IMR-90 (cell line): ENCODE measurements around the gene PYGM. TPM values are rescaled to one million over a fixed set of nuclear protein-coding genes. Genes with fewer than 3 reads are reported as not detected.
A peak's percentile ranks its signal among the peaks of the same experiment; 100 is the strongest.

Experiments used
- ATAC-seq: fragments of 200-7000 bp; cut with Tn5 transposase; 2 replicates; pipeline ENCODE4 v1.9.1; 2020; ENCODE audit warnings: low read depth, mild to moderate bottlenecking, moderate library complexity
- BruUV-seq: library from RNA; stranded (reverse); fragments of 400-500 nt; replicated peaks from 2 replicates; lab custom pipeline; 2021; lab: Mats Ljungman, UMichigan
- CTCF ChIA-PET: fragments of 300-600 bp; formaldehyde crosslinking; extraction: SDS; loops from one replicate; lab custom pipeline; 2021; ENCODE audit warnings: antibody characterized with exemption; lab: Yijun Ruan, JAX
- POLR2A ChIA-PET: fragments of 300-600 bp; sonication (Branson Sonifier 250); formaldehyde crosslinking; loops from one replicate; lab custom pipeline; 2022; ENCODE audit warnings: antibody characterized with exemption; ENCODE audit not compliant: unreplicated experiment; lab: Charles Lee
- DNase-seq: peaks from one replicate; pipeline ENCODE4 v3.0.0; 2013
- H2AFZ ChIP-seq: replicated peaks from 2 replicates; pipeline ENCODE3; 2013; ENCODE audit warnings: low read length, mild to moderate bottlenecking; ENCODE audit not compliant: poor library complexity
- H2AK5ac ChIP-seq: 2 replicates; pipeline ENCODE4 v1.6.1; 2013; ENCODE audit warnings: low read depth, low read length, inconsistent platforms
- H2AK9ac ChIP-seq: replicated peaks from 2 replicates; pipeline ENCODE3; 2013; ENCODE audit warnings: mild to moderate bottlenecking, low read depth, low read length, moderate library complexity; ENCODE audit not compliant: poor library complexity
- H2BK120ac ChIP-seq: 2 replicates; pipeline ENCODE4 v1.6.1; 2013; ENCODE audit warnings: low read depth, low read length, inconsistent platforms
- H2BK15ac ChIP-seq: 3 replicates; pipeline ENCODE4 v1.6.1; 2013; ENCODE audit warnings: low read depth, low read length, inconsistent platforms
- H2BK20ac ChIP-seq: 2 replicates; pipeline ENCODE4 v1.6.1; 2013; ENCODE audit warnings: low read depth, mild to moderate bottlenecking, inconsistent platforms, low read length, moderate library complexity
- H2BK5ac ChIP-seq: 2 replicates; pipeline ENCODE4 v1.6.1; 2013; ENCODE audit warnings: mild to moderate bottlenecking, low read depth, low read length, inconsistent platforms; ENCODE audit not compliant: poor library complexity, severe bottlenecking
- H3K14ac ChIP-seq: replicated peaks from 2 replicates; pipeline ENCODE4 v1.6.1; 2013; ENCODE audit warnings: low read depth, low read length, inconsistent platforms
- H3K18ac ChIP-seq: 2 replicates; pipeline ENCODE4 v1.6.1; 2013; ENCODE audit warnings: low read depth, low read length, control low read depth
- H3K23ac ChIP-seq: 2 replicates; pipeline ENCODE4 v1.6.1; 2013; ENCODE audit warnings: low read depth, low read length, inconsistent platforms
- H3K27ac ChIP-seq: 2 replicates; pipeline ENCODE4 v1.5.1; 2013; ENCODE audit warnings: mild to moderate bottlenecking, control low read depth, low read length; ENCODE audit not compliant: insufficient read depth
- H3K27me3 ChIP-seq: 2 replicates; pipeline ENCODE4 v1.6.1; 2013; ENCODE audit warnings: low read length; ENCODE audit not compliant: control insufficient read depth, insufficient read depth
- H3K36me3 ChIP-seq: 2 replicates; pipeline ENCODE4 v1.6.1; 2013; ENCODE audit warnings: low read length, mixed read lengths; ENCODE audit not compliant: control insufficient read depth, insufficient read depth
- H3K4ac ChIP-seq: 2 replicates; pipeline ENCODE4 v1.6.1; 2013; ENCODE audit warnings: low read depth, low read length, inconsistent platforms
- H3K4me1 ChIP-seq: 2 replicates; pipeline ENCODE4 v1.6.1; 2013; ENCODE audit warnings: low read length, mixed read lengths; ENCODE audit not compliant: control insufficient read depth, insufficient read depth
- H3K4me2 ChIP-seq: 2 replicates; pipeline ENCODE4 v1.6.1; 2013; ENCODE audit warnings: low read depth, mild to moderate bottlenecking, control low read depth, low read length, moderate library complexity
- H3K4me3 ChIP-seq: 2 replicates; pipeline ENCODE4 v1.5.1; 2013; ENCODE audit warnings: low read depth, mild to moderate bottlenecking, control low read depth, low read length, moderate library complexity; ENCODE audit not compliant: insufficient read depth
- H3K56ac ChIP-seq: 2 replicates; pipeline ENCODE4 v1.6.1; 2013; ENCODE audit warnings: low read length, inconsistent platforms; ENCODE audit not compliant: insufficient read depth; ENCODE audit errors: extremely low read depth
- H3K79me1 ChIP-seq, 2 experiments: 2 replicates each; pipeline ENCODE4 v1.6.1; 2013; ENCODE audit warnings: low read length in 2 of 2, inconsistent platforms in 1 of 2, low read depth in 1 of 2
- H3K9ac ChIP-seq: 2 replicates; pipeline ENCODE4 v1.6.1; 2013; ENCODE audit warnings: low read depth, low read length, control low read depth
- H3K9me1 ChIP-seq: 2 replicates; pipeline ENCODE4 v1.6.1; 2013; ENCODE audit warnings: low read length, inconsistent platforms; ENCODE audit not compliant: insufficient read depth
- H3K9me3 ChIP-seq: 2 replicates; pipeline ENCODE4 v1.6.1; 2013; ENCODE audit warnings: low read length; ENCODE audit not compliant: control insufficient read depth, insufficient read depth
- H4K20me1 ChIP-seq: 2 replicates; pipeline ENCODE4 v1.6.1; 2013; ENCODE audit warnings: low read length, inconsistent platforms; ENCODE audit not compliant: insufficient read depth
- H4K5ac ChIP-seq: 2 replicates; pipeline ENCODE4 v1.6.1; 2013; ENCODE audit warnings: mild to moderate bottlenecking, low read depth, low read length, control low read depth
- H4K8ac ChIP-seq, 2 experiments: 2 replicates each; pipeline ENCODE4 v1.6.1; 2013; ENCODE audit warnings: low read depth in 2 of 2, low read length in 2 of 2, control low read depth in 1 of 2, inconsistent platforms in 1 of 2
- H4K91ac ChIP-seq: 2 replicates; pipeline ENCODE4 v1.6.1; 2013; ENCODE audit warnings: low read depth, low read length, inconsistent platforms; ENCODE audit not compliant: insufficient read depth
- BHLHE40 ChIP-seq: fragments of 150-350 bp; IDR thresholded peaks from 2 replicates; pipeline ENCODE4 v1.6.1; 2016; ENCODE audit warnings: mild to moderate bottlenecking, low read depth, low read length
- CHD1 ChIP-seq: IDR thresholded peaks from 2 replicates; pipeline ENCODE4 v1.6.1; 2012; ENCODE audit warnings: low read depth, low read length, improper control_type of control experiment
- FOS ChIP-seq: fragments of 150-350 bp; IDR thresholded peaks from 2 replicates; pipeline ENCODE4 v1.6.1; 2016; ENCODE audit warnings: low read depth, low read length
- MAFK ChIP-seq: IDR thresholded peaks from 2 replicates; pipeline ENCODE4 v1.6.1; 2012; ENCODE audit warnings: low read depth, low read length, improper control_type of control experiment
- MXI1 ChIP-seq: IDR thresholded peaks from 2 replicates; pipeline ENCODE4 v1.6.1; 2012; ENCODE audit warnings: low read depth, mild to moderate bottlenecking, low read length, moderate library complexity, borderline replicate concordance
- NFE2L2 ChIP-seq: fragments of 150-350 bp; IDR thresholded peaks from 2 replicates; pipeline ENCODE4 v1.6.1; 2016; ENCODE audit warnings: low read depth, mild to moderate bottlenecking, low read length
- RFX5 ChIP-seq: IDR thresholded peaks from 2 replicates; pipeline ENCODE4 v1.8.0; 2012; ENCODE audit warnings: low read depth, mild to moderate bottlenecking, low read length, moderate library complexity
- SMC3 ChIP-seq: fragments of 150-350 bp; IDR thresholded peaks from 2 replicates; pipeline ENCODE4 v1.6.1; 2016; ENCODE audit warnings: low read depth, mild to moderate bottlenecking, antibody characterized with exemption, low read length, moderate library complexity
- WGBS, 2 experiments: methylation state at CpG; one replicate each; pipeline versions ENCODE4 v1.1.5 to v1.1.7; 2013; ENCODE audit warnings: missing lambda C conversion rate in 2 of 2; ENCODE audit not compliant: insufficient read length in 1 of 2; ENCODE audit errors: extremely low coverage in 2 of 2; 5-methylcytosine and 5-hydroxymethylcytosine counted together
- dilution Hi-C: fragments of 300-500 bp; cut with HindIII; formaldehyde crosslinking; loops from one replicate; pipeline ENCODE4 v1.14.3; 2018; ENCODE audit warnings: low sequenced_read_pairs; ENCODE audit not compliant: unreplicated experiment
- in situ Hi-C: fragments of 300-500 bp; cut with MboI; formaldehyde crosslinking; loops from 3 replicates; pipeline ENCODE4 v1.14.3; 2019; ENCODE audit warnings: low sequenced_read_pairs, inconsistent platforms, mixed read lengths
- intact Hi-C: fragments of 100-400 bp; cut with micrococcal nuclease; formaldehyde crosslinking; loops from 2 replicates; pipeline ENCODE4 v1.10.0; 2022
- polyA plus RNA-seq, 3 experiments: library from polyadenylated mRNA; depleted of rRNA; stranded (reverse); fragments of >200 nt; gene quantifications; 2 replicates each; pipeline ENCODE4 v1.2.3, GENCODE V29; 2012; ENCODE audit warnings: low replicate concordance in 1 of 3
- total RNA-seq: library from RNA; depleted of rRNA; stranded (reverse); fragments of >200 nt; gene quantifications from 2 replicates; pipeline ENCODE4 v1.2.3, GENCODE V29; 2012

PYGM gene
- total and polyA plus RNA-seq, 2 of the 4 experiments (the other 2 are of a cell fraction), result 0.18 to 0.21 TPM

- in situ Hi-C loops, result no loop called here
- H2BK20ac ChIP-seq, result no peak overlapping the region
- ATAC-seq (no peak), DNase-seq (no peak)
- H3K9me3 ChIP-seq, result no peaks in the 10 kb centered on the region
- no peak overlapping the region for H4K8ac ChIP-seq
- H2BK5ac ChIP-seq, result no peak overlapping the region
- peaks cover 3% of the 10 kb centered on the region; the same call in 1 of the 2 replicates for H3K4me1 ChIP-seq
- no peak overlapping the region for H2BK120ac ChIP-seq
- dilution Hi-C loops, result no loop called here
- BruUV-seq, result no TSS peak
- H2AK9ac ChIP-seq, result peak overlapping the region; percentile 24
- no peak overlapping the region for H3K4ac ChIP-seq
- no peak overlapping the region for H3K9ac ChIP-seq
- 67% methylated on average over 3 of the region's 13 CpGs; no CpG with 5 or more reads in 1 of the 2 experiments for WGBS, 2 experiments
- H3K9me1 ChIP-seq, result 0 out of 2 replicates have a peak, but pooled peaks cover 3% of the 10 kb centered on the region
- no peaks in the 10 kb centered on the region for H3K27me3 ChIP-seq
- intact Hi-C loops, result no loop called here
- no peak overlapping the region for H3K4me3 ChIP-seq
- H3K79me1 ChIP-seq, result no peaks in the 10 kb centered on the region
- H2AFZ ChIP-seq, result no peak overlapping the region
- no peak overlapping the region for H4K91ac ChIP-seq
- ChIA-PET CTCF (no interaction called here), POLR2A (no interaction called here)
- TF ChIP-seq RFX5 (no peak), NFE2L2 (no peak), BHLHE40 (no peak), MAFK (no peak), MXI1 (no peak), CHD1 (no peak), FOS (no peak), SMC3 (no peak)
- no peak overlapping the region for H2AK5ac ChIP-seq
- no peak overlapping the region for H3K23ac ChIP-seq
- H3K14ac ChIP-seq, result no peak overlapping the region
- H3K27ac ChIP-seq, result no peak overlapping the region
- no peak overlapping the region for H2BK15ac ChIP-seq
- peaks cover 5% of the 10 kb centered on the region for H4K20me1 ChIP-seq
- H3K4me2 ChIP-seq, result no peak overlapping the region
- 0 out of 2 replicates have a peak, but pooled peaks cover 2% of the 10 kb centered on the region for H3K36me3 ChIP-seq
- no peak overlapping the region for H3K56ac ChIP-seq
- no peak overlapping the region for H4K5ac ChIP-seq
- no peak overlapping the region for H3K18ac ChIP-seq
Measured at GRCh38 chr11:64755681-64756361, 4.0 kb downstream of the PYGM start.
